HepG2 (cell line): ENCODE measurements around the gene ZNF425. TPM values are rescaled to one million over a fixed set of nuclear protein-coding genes. Genes with fewer than 3 reads are reported as not detected.

Experiments used
- ATAC-seq: fragments of 200-7000 bp; cut with Tn5 transposase; 3 replicates; pipeline ENCODE4 v1.9.1; 2020; ENCODE audit warnings: mild to moderate bottlenecking, moderate library complexity
- BruUV-seq: library from RNA; stranded (reverse); fragments of 400-500 nt; replicated peaks from 2 replicates; lab custom pipeline; 2021; lab: Mats Ljungman, UMichigan
- CTCF ChIA-PET: fragments of 300-600 bp; formaldehyde crosslinking; extraction: SDS; loops from one replicate; lab custom pipeline; 2021; ENCODE audit warnings: low total read pairs, inconsistent platforms, low intra/inter-chr PET ratio; lab: Yijun Ruan, JAX
- POLR2A ChIA-PET: fragments of 350-600 bp; sonication (Branson Sonifier 250); formaldehyde crosslinking; loops from one replicate; lab custom pipeline; 2020; ENCODE audit warnings: antibody characterized with exemption, inconsistent platforms; lab: Yijun Ruan, JAX
- DNase-seq: peaks from one replicate; pipeline ENCODE4 v3.0.0-alpha.2; 2015; ENCODE audit warnings: low spot score
- FAIRE-seq: peaks from 3 replicates; lab custom pipeline; 2011; peaks lifted over from hg19 to GRCh38; lab: Jason Lieb, UNC
- H2AFZ ChIP-seq: one replicate; pipeline ENCODE4 v1.6.1; 2011; ENCODE audit warnings: low read length, inconsistent platforms
- H3K27ac ChIP-seq: fragments of 300-600 bp; 3 replicates; pipeline ENCODE4 v1.8.0; 2011; ENCODE audit warnings: mixed run types, mild to moderate bottlenecking, mixed read lengths, low read length, inconsistent platforms; ENCODE audit not compliant: insufficient read depth; ENCODE audit errors: extremely low read length
- H3K27me3 ChIP-seq, 2 experiments: fragments of 200-600 bp in 1 of 2; 2 replicates in 1 of 2; 3 replicates in 1 of 2; pipeline versions ENCODE4 v1.6.0 to v1.8.0; 2011; ENCODE audit warnings: low read length in 2 of 2, mild to moderate bottlenecking in 2 of 2, moderate library complexity in 2 of 2, inconsistent platforms in 1 of 2; ENCODE audit not compliant: insufficient read depth in 2 of 2, control insufficient read depth in 1 of 2
- H3K36me3 ChIP-seq, 2 experiments: fragments of 200-600 bp in 1 of 2; replicated peaks in 1 of 2; 2 replicates in 1 of 2; 3 replicates in 1 of 2; pipeline versions ENCODE4 v1.5.1 to v1.8.0; 2011; ENCODE audit warnings: low read length in 2 of 2, inconsistent platforms in 1 of 2; ENCODE audit not compliant: insufficient read depth in 2 of 2, control insufficient read depth in 1 of 2
- H3K4me1 ChIP-seq: 2 replicates; pipeline ENCODE4 v1.5.1; 2012; ENCODE audit warnings: low read length, inconsistent platforms; ENCODE audit not compliant: insufficient read depth
- H3K4me2 ChIP-seq: 2 replicates; pipeline ENCODE4 v1.6.0; 2011; ENCODE audit warnings: low read depth, low read length, inconsistent platforms
- H3K4me3 ChIP-seq, 3 experiments: fragments of 200-600 bp in 1 of 3; sonication (generic), shearing (Covaris generic) in 1 of 3; replicated peaks in 1 of 3; 2 replicates each; pipeline ENCODE4 v1.5.1; 2011 to 2016; ENCODE audit warnings: low read length in 3 of 3, inconsistent platforms in 2 of 3, low read depth in 2 of 3, mild to moderate bottlenecking in 2 of 3, control low read depth in 1 of 3, mixed read lengths in 1 of 3; ENCODE audit not compliant: insufficient read depth in 1 of 3
- H3K79me2 ChIP-seq: one replicate; pipeline ENCODE4 v1.6.1; 2011; ENCODE audit warnings: low read length, inconsistent platforms; ENCODE audit not compliant: insufficient read depth
- H3K9ac ChIP-seq: 2 replicates; pipeline ENCODE4 v1.6.0; 2011; ENCODE audit warnings: mild to moderate bottlenecking, low read depth, low read length, inconsistent platforms; ENCODE audit not compliant: insufficient read depth
- H3K9me3 ChIP-seq: 2 replicates; pipeline ENCODE4 v1.5.1; 2012; ENCODE audit warnings: mild to moderate bottlenecking, low read length
- H4K20me1 ChIP-seq: 2 replicates; pipeline ENCODE4 v1.6.0; 2011; ENCODE audit warnings: inconsistent platforms, mild to moderate bottlenecking, low read length, moderate library complexity; ENCODE audit not compliant: insufficient read depth
- DNMT3B ChIP-seq: conservative IDR thresholded peaks from 2 replicates; pipeline ENCODE4 v1.6.1; 2016; ENCODE audit warnings: missing biosample characterization, control low read depth
- FLYWCH1 ChIP-seq: sonication (generic); formaldehyde crosslinking; IDR thresholded peaks from 2 replicates; pipeline ENCODE4 v1.8.1; 2023; ENCODE audit warnings: mild to moderate bottlenecking, missing genetic modification reagents
- GABPB1 ChIP-seq: IDR thresholded peaks from 2 replicates; pipeline ENCODE4 v1.6.1; 2016; ENCODE audit warnings: mild to moderate bottlenecking, missing genetic modification reagents, moderate library complexity, missing compliant biosample characterization
- JUN ChIP-seq: sonication (generic); formaldehyde crosslinking; IDR thresholded peaks from 2 replicates; pipeline ENCODE4 v1.4.0; 2020; ENCODE audit warnings: mild to moderate bottlenecking, missing genetic modification reagents
- NCOA5 ChIP-seq: sonication (generic); formaldehyde crosslinking; IDR thresholded peaks from 2 replicates; pipeline ENCODE4 v1.4.0; 2020; ENCODE audit warnings: missing genetic modification reagents
- POLR2AphosphoS2 ChIP-seq: IDR thresholded peaks from 2 replicates; pipeline ENCODE4 v1.6.1; 2011; ENCODE audit warnings: low read depth, low read length, improper control_type of control experiment
- RNF2 ChIP-seq: fragments of 450-650 bp; conservative IDR thresholded peaks from 2 replicates; pipeline ENCODE4 v1.6.1; 2016; ENCODE audit warnings: low read depth
- SKI ChIP-seq: fragments of 450-650 bp; IDR thresholded peaks from one replicate; pipeline ENCODE4 v1.6.1; 2018; ENCODE audit warnings: mild to moderate bottlenecking; ENCODE audit not compliant: partially characterized antibody
- ZNF142 ChIP-seq: sonication (generic); formaldehyde crosslinking; IDR thresholded peaks from 2 replicates; pipeline ENCODE4 v1.4.0; 2020; ENCODE audit warnings: missing genetic modification reagents
- ZNF737 ChIP-seq: sonication (generic); formaldehyde crosslinking; IDR thresholded peaks from 2 replicates; pipeline ENCODE4 v1.5.0; 2020; ENCODE audit warnings: missing genetic modification reagents, mild to moderate bottlenecking, borderline replicate concordance
- ZNF788 ChIP-seq: sonication (generic); formaldehyde crosslinking; IDR thresholded peaks from 2 replicates; pipeline ENCODE4 v1.5.0; 2020; ENCODE audit warnings: mild to moderate bottlenecking, missing genetic modification reagents, borderline replicate concordance
- WGBS: methylation state at CpG from one replicate; pipeline ENCODE4 v1.1.6; 2017; ENCODE audit warnings: low lambda C conversion rate; 5-methylcytosine and 5-hydroxymethylcytosine counted together
- in situ Hi-C: cut with HindIII; loops from 2 replicates; pipeline ENCODE4 v1.10.0; 2017; ENCODE audit warnings: low pct_unique_long_range_greater_than_20kb; ENCODE audit not compliant: extremely low pct_ligation_motif_present
- intact Hi-C: fragments of 100-400 bp; cut with micrococcal nuclease; formaldehyde crosslinking; loops from one replicate; pipeline ENCODE4 v1.10.0; 2022; ENCODE audit not compliant: unreplicated experiment
- polyA plus RNA-seq, 8 experiments: library from polyadenylated mRNA; depleted of rRNA in 3 of 8; stranded (reverse) in 7 of 8; unstranded in 1 of 8; fragments of >200 nt; fragmentation: Illumina TruSeq in 4 of 8; extraction: Trizol in 4 of 8; gene quantifications; 2 replicates each; pipeline versions ENCODE4 v1.2.1 to v1.2.3, GENCODE V29; 2011 to 2016; ENCODE audit warnings: low read depth in 4 of 8, missing spikeins in 1 of 8, mixed read lengths in 1 of 8; ENCODE audit not compliant: insufficient read depth in 1 of 8
- total RNA-seq, 5 experiments: library from RNA; depleted of rRNA; stranded (reverse); fragments of >200 nt; fragmentation: Illumina TruSeq; extraction: Trizol; gene quantifications; 2 replicates each; pipeline ENCODE4 v1.2.3, GENCODE V29; 2016; ENCODE audit warnings: low read depth in 1 of 5

Gene ZNF425
- total and polyA plus RNA-seq, 2 of the 13 experiments (the other 11 are each of a cell fraction or from before 2014, with no cell fraction given), result 0.51 to 1.1 TPM

- TF ChIP-seq ZNF737 (no peak), POLR2AphosphoS2 (no peak), RNF2 (no peak), ZNF142 (no peak), DNMT3B (no peak), NCOA5 (CRISPR knock-in tag) (no peak), JUN (CRISPR knock-in tag) (no peak)
These were observed 41.7 kb downstream of the ZNF425 start (continued) for GRCh38 chr7:149084407-149084806.

- ChIA-PET POLR2A (no interaction called here), CTCF (no interaction called here)
- Histone ChIP-seq H4K20me1 (no peaks in the 10 kb centered on the region), H3K27me3 (no peaks in the 10 kb centered on the region), H2AFZ (no peak overlapping the region), H3K9ac (no peak overlapping the region), H3K36me3 (no peaks in the 10 kb centered on the region; a peak in 1 of 5 replicates), H3K9me3 (no peaks in the 10 kb centered on the region), H3K4me3 (no peak overlapping the region), H3K27ac (no peak overlapping the region), H3K4me1 (no peaks in the 10 kb centered on the region), H3K79me2 (no peaks in the 10 kb centered on the region), H3K4me2 (no peak overlapping the region)
- no peak for FAIRE-seq
- in situ Hi-C loops (no loop called here), intact Hi-C loops (no loop called here)
- no TSS peak for BruUV-seq
- 97% methylated on average over 6 of the region's 6 CpGs for WGBS
- no peak for DNase-seq
- ATAC-seq, result no peak
- TF ChIP-seq SKI, result no peak
- no peak for TF ChIP-seq ZNF788 (CRISPR knock-in tag)
- TF ChIP-seq FLYWCH1 (CRISPR knock-in tag), result no peak
- no peak for TF ChIP-seq GABPB1 (CRISPR knock-in tag)
These were observed 44.2 kb downstream of the ZNF425 start for GRCh38 chr7:149081914-149082313.
